HEK293 (cell line): ENCODE data around the gene PDE2A.

Experiments used
- ELK4 ChIP-seq: IDR thresholded peaks from 2 replicates; pipeline ENCODE4 v1.6.1; 2011; ENCODE audit warnings: mild to moderate bottlenecking, low read depth, low read length, borderline replicate concordance
- HOXA7 ChIP-seq: sonication (generic); formaldehyde crosslinking; IDR thresholded peaks from 2 replicates; pipeline ENCODE4 v1.8.1; 2022; ENCODE audit warnings: missing genetic modification reagents, borderline replicate concordance
- REPIN1 ChIP-seq: fragments of 450-650 bp; formaldehyde crosslinking; IDR thresholded peaks from 2 replicates; pipeline ENCODE4 v1.5.1; 2017; ENCODE audit warnings: missing biosample characterization, missing genetic modification characterization, low read depth
- ZNF146 ChIP-seq: fragments of 450-650 bp; formaldehyde crosslinking; IDR thresholded peaks from 2 replicates; pipeline ENCODE4 v1.5.1; 2016; ENCODE audit warnings: missing biosample characterization, missing genetic modification characterization
- ZNF175 ChIP-seq: fragments of 450-650 bp; formaldehyde crosslinking; IDR thresholded peaks from 2 replicates; pipeline ENCODE4 v1.5.1; 2016; ENCODE audit warnings: missing biosample characterization, missing genetic modification characterization
- ZNF48 ChIP-seq: fragments of 450-650 bp; formaldehyde crosslinking; IDR thresholded peaks from 2 replicates; pipeline ENCODE4 v1.5.1; 2016; ENCODE audit warnings: missing biosample characterization, missing genetic modification characterization
- ZNF747 ChIP-seq: fragments of 450-650 bp; formaldehyde crosslinking; IDR thresholded peaks from 2 replicates; pipeline ENCODE4 v1.5.1; 2016; ENCODE audit warnings: missing biosample characterization, missing genetic modification characterization
- TF ChIP-seq, protein P1 (sequence below): fragments of 450-650 bp; formaldehyde crosslinking; IDR thresholded peaks from 2 replicates; pipeline ENCODE4 v1.5.1; 2016; ENCODE audit warnings: missing biosample characterization, missing genetic modification characterization
- TF ChIP-seq, protein P2 (sequence below): fragments of 450-650 bp; formaldehyde crosslinking; IDR thresholded peaks from 2 replicates; pipeline ENCODE4 v1.5.1; 2016; ENCODE audit warnings: missing biosample characterization, missing genetic modification characterization
- TF ChIP-seq, protein P3 (sequence below): sonication (generic); formaldehyde crosslinking; IDR thresholded peaks from 2 replicates; pipeline ENCODE4 v1.8.1; 2022; ENCODE audit warnings: mild to moderate bottlenecking, moderate library complexity, missing genetic modification reagents

- TF ChIP-seq, protein P1, sequence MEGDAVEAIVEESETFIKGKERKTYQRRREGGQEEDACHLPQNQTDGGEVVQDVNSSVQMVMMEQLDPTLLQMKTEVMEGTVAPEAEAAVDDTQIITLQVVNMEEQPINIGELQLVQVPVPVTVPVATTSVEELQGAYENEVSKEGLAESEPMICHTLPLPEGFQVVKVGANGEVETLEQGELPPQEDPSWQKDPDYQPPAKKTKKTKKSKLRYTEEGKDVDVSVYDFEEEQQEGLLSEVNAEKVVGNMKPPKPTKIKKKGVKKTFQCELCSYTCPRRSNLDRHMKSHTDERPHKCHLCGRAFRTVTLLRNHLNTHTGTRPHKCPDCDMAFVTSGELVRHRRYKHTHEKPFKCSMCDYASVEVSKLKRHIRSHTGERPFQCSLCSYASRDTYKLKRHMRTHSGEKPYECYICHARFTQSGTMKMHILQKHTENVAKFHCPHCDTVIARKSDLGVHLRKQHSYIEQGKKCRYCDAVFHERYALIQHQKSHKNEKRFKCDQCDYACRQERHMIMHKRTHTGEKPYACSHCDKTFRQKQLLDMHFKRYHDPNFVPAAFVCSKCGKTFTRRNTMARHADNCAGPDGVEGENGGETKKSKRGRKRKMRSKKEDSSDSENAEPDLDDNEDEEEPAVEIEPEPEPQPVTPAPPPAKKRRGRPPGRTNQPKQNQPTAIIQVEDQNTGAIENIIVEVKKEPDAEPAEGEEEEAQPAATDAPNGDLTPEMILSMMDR (tag by site-specific recombination) = no peak
- TF ChIP-seq ELK4 (no peak), ZNF146 (tag by site-specific recombination) (no peak), ZNF747 (no peak), REPIN1 (no peak), ZNF175 (no peak), HOXA7 (CRISPR knock-in tag) (no peak), ZNF48 (tag by site-specific recombination) (no peak)
- TF ChIP-seq, protein P2, sequence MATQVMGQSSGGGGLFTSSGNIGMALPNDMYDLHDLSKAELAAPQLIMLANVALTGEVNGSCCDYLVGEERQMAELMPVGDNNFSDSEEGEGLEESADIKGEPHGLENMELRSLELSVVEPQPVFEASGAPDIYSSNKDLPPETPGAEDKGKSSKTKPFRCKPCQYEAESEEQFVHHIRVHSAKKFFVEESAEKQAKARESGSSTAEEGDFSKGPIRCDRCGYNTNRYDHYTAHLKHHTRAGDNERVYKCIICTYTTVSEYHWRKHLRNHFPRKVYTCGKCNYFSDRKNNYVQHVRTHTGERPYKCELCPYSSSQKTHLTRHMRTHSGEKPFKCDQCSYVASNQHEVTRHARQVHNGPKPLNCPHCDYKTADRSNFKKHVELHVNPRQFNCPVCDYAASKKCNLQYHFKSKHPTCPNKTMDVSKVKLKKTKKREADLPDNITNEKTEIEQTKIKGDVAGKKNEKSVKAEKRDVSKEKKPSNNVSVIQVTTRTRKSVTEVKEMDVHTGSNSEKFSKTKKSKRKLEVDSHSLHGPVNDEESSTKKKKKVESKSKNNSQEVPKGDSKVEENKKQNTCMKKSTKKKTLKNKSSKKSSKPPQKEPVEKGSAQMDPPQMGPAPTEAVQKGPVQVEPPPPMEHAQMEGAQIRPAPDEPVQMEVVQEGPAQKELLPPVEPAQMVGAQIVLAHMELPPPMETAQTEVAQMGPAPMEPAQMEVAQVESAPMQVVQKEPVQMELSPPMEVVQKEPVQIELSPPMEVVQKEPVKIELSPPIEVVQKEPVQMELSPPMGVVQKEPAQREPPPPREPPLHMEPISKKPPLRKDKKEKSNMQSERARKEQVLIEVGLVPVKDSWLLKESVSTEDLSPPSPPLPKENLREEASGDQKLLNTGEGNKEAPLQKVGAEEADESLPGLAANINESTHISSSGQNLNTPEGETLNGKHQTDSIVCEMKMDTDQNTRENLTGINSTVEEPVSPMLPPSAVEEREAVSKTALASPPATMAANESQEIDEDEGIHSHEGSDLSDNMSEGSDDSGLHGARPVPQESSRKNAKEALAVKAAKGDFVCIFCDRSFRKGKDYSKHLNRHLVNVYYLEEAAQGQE = no peak
- TF ChIP-seq, protein P3, sequence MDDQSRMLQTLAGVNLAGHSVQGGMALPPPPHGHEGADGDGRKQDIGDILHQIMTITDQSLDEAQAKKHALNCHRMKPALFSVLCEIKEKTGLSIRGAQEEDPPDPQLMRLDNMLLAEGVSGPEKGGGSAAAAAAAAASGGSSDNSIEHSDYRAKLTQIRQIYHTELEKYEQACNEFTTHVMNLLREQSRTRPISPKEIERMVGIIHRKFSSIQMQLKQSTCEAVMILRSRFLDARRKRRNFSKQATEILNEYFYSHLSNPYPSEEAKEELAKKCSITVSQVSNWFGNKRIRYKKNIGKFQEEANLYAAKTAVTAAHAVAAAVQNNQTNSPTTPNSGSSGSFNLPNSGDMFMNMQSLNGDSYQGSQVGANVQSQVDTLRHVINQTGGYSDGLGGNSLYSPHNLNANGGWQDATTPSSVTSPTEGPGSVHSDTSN (CRISPR knock-in tag) = no peak
Observed at GRCh38 chr11:72570893-72571661, 103.1 kb downstream of the PDE2A start.
